ENCODE results near the gene GRIA1. TPM values are rescaled to one million over a fixed set of nuclear protein-coding genes. Genes with fewer than 3 reads are reported as not detected.

GRIA1 gene
- total RNA-seq, 2 donors from 2014 or later: 1.2 TPM; not detected in 1

GRCh38 chr5:153523211-153523610, 32.7 kb downstream of the GRIA1 start:
- Histone ChIP-seq H3K4me3 (ENCODE audit: low read length) (no peak overlapping the region), H3K27me3 (ENCODE audit: control insufficient read depth, insufficient read depth, low read length, poor library complexity, severe bottlenecking) (no peaks in the 10 kb centered on the region), H3K9me3 (ENCODE audit: control insufficient read depth, low read length) (no peaks in the 10 kb centered on the region), H3K36me3 (ENCODE audit: control insufficient read depth, insufficient read depth, low read length) (no peaks in the 10 kb centered on the region), H3K27ac (ENCODE audit: low read depth, low read length) (no peak overlapping the region), H3K4me1 (ENCODE audit: control insufficient read depth, insufficient read depth, low read length) (peaks cover 3% of the 10 kb centered on the region), H3K9ac (ENCODE audit: extremely low read depth, low read length, poor library complexity, severe bottlenecking) (no peak overlapping the region)
- no peak for DNase-seq
- Mint-ChIP-seq H3K4me1 (peaks cover 18% of the 10 kb centered on the region), H3K4me3 (no peak overlapping the region), H3K9me3 (no peaks in the 10 kb centered on the region), H3K27ac (no peak overlapping the region), H3K36me3 (ENCODE audit: low read depth) (no peaks in the 10 kb centered on the region), H3K27me3 (ENCODE audit: insufficient read depth) (peaks cover 2% of the 10 kb centered on the region)
- TF ChIP-seq, protein P1, sequence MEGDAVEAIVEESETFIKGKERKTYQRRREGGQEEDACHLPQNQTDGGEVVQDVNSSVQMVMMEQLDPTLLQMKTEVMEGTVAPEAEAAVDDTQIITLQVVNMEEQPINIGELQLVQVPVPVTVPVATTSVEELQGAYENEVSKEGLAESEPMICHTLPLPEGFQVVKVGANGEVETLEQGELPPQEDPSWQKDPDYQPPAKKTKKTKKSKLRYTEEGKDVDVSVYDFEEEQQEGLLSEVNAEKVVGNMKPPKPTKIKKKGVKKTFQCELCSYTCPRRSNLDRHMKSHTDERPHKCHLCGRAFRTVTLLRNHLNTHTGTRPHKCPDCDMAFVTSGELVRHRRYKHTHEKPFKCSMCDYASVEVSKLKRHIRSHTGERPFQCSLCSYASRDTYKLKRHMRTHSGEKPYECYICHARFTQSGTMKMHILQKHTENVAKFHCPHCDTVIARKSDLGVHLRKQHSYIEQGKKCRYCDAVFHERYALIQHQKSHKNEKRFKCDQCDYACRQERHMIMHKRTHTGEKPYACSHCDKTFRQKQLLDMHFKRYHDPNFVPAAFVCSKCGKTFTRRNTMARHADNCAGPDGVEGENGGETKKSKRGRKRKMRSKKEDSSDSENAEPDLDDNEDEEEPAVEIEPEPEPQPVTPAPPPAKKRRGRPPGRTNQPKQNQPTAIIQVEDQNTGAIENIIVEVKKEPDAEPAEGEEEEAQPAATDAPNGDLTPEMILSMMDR (conservative IDR thresholded peaks at IDR 0.05): no peak

DNA sequence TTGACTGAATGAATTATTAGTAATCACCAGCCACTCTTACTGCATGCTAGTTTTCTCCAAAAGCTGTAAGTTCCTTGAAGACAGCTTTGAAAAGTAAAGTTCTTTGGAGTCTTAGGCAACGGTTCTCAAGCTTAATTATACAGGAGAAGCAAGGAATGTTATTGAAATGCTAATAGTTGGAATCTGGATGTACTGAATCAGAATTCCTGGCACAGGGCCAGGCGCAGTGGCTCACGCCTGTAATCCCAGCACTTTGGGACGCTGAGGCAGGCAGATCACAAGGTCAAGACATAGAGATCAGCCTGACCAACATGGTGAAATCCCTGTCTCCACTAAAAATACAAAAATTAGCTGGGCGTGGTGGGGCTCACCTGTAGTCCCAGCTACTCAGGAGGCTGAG, 33.4 kb downstream of the GRIA1 start:
- H3K27me3 Mint-ChIP-seq (ENCODE audit: insufficient read depth): peaks cover 2% of the 10 kb centered on the region
- peaks cover 21% of the 10 kb centered on the region for H3K4me1 Mint-ChIP-seq
- WGBS, 2 experiments (ENCODE audit: insufficient coverage in 1 of 2, insufficient read length in 1 of 2): 80 to 88% methylated on average over 3 to 5 of the region's 5 CpGs
- no peaks in the 10 kb centered on the region for H3K9me3 Mint-ChIP-seq
- Histone ChIP-seq H3K9ac (ENCODE audit: extremely low read depth, low read length, poor library complexity, severe bottlenecking) (no peak overlapping the region), H3K36me3 (ENCODE audit: control insufficient read depth, insufficient read depth, low read length) (no peaks in the 10 kb centered on the region), H3K9me3 (ENCODE audit: control insufficient read depth, low read length) (no peaks in the 10 kb centered on the region), H3K27me3 (ENCODE audit: control insufficient read depth, insufficient read depth, low read length, poor library complexity, severe bottlenecking) (no peaks in the 10 kb centered on the region), H3K27ac (ENCODE audit: low read depth, low read length) (peak overlapping the region; percentile 40), H3K4me3 (ENCODE audit: low read length) (no peak overlapping the region), H3K4me1 (ENCODE audit: control insufficient read depth, insufficient read depth, low read length) (peaks cover 3% of the 10 kb centered on the region)
- no peak overlapping the region for H3K27ac Mint-ChIP-seq
- H3K36me3 Mint-ChIP-seq (ENCODE audit: low read depth): no peaks in the 10 kb centered on the region
- no peak overlapping the region for H3K4me3 Mint-ChIP-seq
- no peak for DNase-seq
- TF ChIP-seq, protein P1 (conservative IDR thresholded peaks at IDR 0.05): no peak

- H3K36me3 ChIP-seq (ENCODE audit: control insufficient read depth, insufficient read depth, low read length): no peaks in the 10 kb centered on the region
- Mint-ChIP-seq H3K4me1 (peaks cover 29% of the 10 kb centered on the region), H3K27me3 (ENCODE audit: insufficient read depth) (no peaks in the 10 kb centered on the region), H3K4me3 (no peak overlapping the region), H3K27ac (no peak overlapping the region), H3K36me3 (ENCODE audit: low read depth) (no peaks in the 10 kb centered on the region), H3K9me3 (no peaks in the 10 kb centered on the region)
- H3K9ac ChIP-seq (ENCODE audit: extremely low read depth, low read length, poor library complexity, severe bottlenecking): no peak overlapping the region
- H3K27me3 ChIP-seq (ENCODE audit: control insufficient read depth, insufficient read depth, low read length, poor library complexity, severe bottlenecking): no peaks in the 10 kb centered on the region
- DNase-seq: no peak
- H3K4me3 ChIP-seq (ENCODE audit: low read length): no peak overlapping the region
- H3K27ac ChIP-seq (ENCODE audit: low read depth, low read length): no peak overlapping the region
- TF ChIP-seq, protein P1 (conservative IDR thresholded peaks at IDR 0.05): no peak
- H3K9me3 ChIP-seq (ENCODE audit: control insufficient read depth, low read length): no peaks in the 10 kb centered on the region
- 85% methylated on average over 1 of the region's 1 CpG; no CpG with 5 or more reads in 1 of the 2 experiments for WGBS, 2 experiments (ENCODE audit: insufficient coverage in 1 of 2, insufficient read length in 1 of 2)
- H3K4me1 ChIP-seq (ENCODE audit: control insufficient read depth, insufficient read depth, low read length): peaks cover 8% of the 10 kb centered on the region
Observed at GRCh38 chr5:153525536-153525935, 35.1 kb downstream of the GRIA1 start.

Measured in endodermal cell (in vitro differentiated cells).